DMS114 treated with DMSO at 0.1 percent for 48 hours (cell line): Measurements from ENCODE around the gene GAA.
"Not testable (repeated sequence)": the region's sequence is repeated elsewhere in the genome, so short reads cannot be mapped to it uniquely, and the experiment has no call there.

Source experiments
- DNase-seq: peaks from one replicate; lab custom pipeline; 2025; ENCODE audit not compliant: unreplicated experiment; lab: John Stamatoyannopoulos, UW

The GAA gene

GRCh38 chr17:80082403-80083135 is 18.8 kb upstream of the GAA start:
- peak; percentile 53 for DNase-seq

- no peak for DNase-seq
Observed at GRCh38 chr17:80083136-80083661, 18.2 kb upstream of the GAA start.

GRCh38 chr17:80084773-80085172 is 16.6 kb upstream of the GAA start:
- no peak for DNase-seq

GRCh38 chr17:80086081-80086480 is 15.3 kb upstream of the GAA start:
- DNase-seq: no peak

GRCh38 chr17:80086616-80087015 is 14.8 kb upstream of the GAA start:
- no peak for DNase-seq

GRCh38 chr17:80087346-80088265 is 13.8 kb upstream of the GAA start:
- no peak for DNase-seq

GRCh38 chr17:80089762-80090161 is 11.6 kb upstream of the GAA start:
- DNase-seq: no peak

GRCh38 chr17:80090164-80090563 is 11.2 kb upstream of the GAA start:
- not testable (repeated sequence) for DNase-seq

GRCh38 chr17:80091376-80091775 is 10.0 kb upstream of the GAA start:
- no peak for DNase-seq

- DNase-seq: no peak
Observed at GRCh38 chr17:80092959-80093358, 8.4 kb upstream of the GAA start.

- DNase-seq: no peak
Observed at GRCh38 chr17:80095038-80095843, 6.1 kb upstream of the GAA start.

GRCh38 chr17:80095844-80096475 is 5.4 kb upstream of the GAA start:
- no peak for DNase-seq

GRCh38 chr17:80096561-80097021 is 4.8 kb upstream of the GAA start:
- DNase-seq: no peak

GRCh38 chr17:80097127-80097621 is 4.2 kb upstream of the GAA start:
- no peak for DNase-seq

GRCh38 chr17:80097844-80098691 is 3.3 kb upstream of the GAA start:
- DNase-seq: no peak

- DNase-seq: no peak
Observed at GRCh38 chr17:80099291-80100034, 1.9 kb upstream of the GAA start.

GRCh38 chr17:80100035-80100323 is 1.4 kb upstream of the GAA start:
- no peak for DNase-seq

- no peak for DNase-seq
Observed at GRCh38 chr17:80101946-80102663, 724 bp downstream of the GAA start.
